ENCODE results near the gene JMJD6.

- TF ChIP-seq POLR2A (IDR thresholded peaks at IDR 0.05; ENCODE audit: control extremely low read depth in 1 of 2, low read depth in 2 of 2, low read length in 2 of 2) (no peak), CHD2 (IDR thresholded peaks at IDR 0.05; ENCODE audit: low read length) (no peak), POLR2AphosphoS5 (IDR thresholded peaks at IDR 0.05; ENCODE audit: low read depth, low read length) (no peak), CTCF (IDR thresholded peaks at IDR 0.05; ENCODE audit: control extremely low read depth in 1 of 3, insufficient read depth in 1 of 3, low read depth in 1 of 3, low read length in 3 of 3) (no peak)
Observed at GRCh38 chr17:76706817-76707216, 19.6 kb downstream of the JMJD6 start.

Measured in H1 (cell line).